ENCODE measurements around the gene EP400.

EP400 gene

DNA sequence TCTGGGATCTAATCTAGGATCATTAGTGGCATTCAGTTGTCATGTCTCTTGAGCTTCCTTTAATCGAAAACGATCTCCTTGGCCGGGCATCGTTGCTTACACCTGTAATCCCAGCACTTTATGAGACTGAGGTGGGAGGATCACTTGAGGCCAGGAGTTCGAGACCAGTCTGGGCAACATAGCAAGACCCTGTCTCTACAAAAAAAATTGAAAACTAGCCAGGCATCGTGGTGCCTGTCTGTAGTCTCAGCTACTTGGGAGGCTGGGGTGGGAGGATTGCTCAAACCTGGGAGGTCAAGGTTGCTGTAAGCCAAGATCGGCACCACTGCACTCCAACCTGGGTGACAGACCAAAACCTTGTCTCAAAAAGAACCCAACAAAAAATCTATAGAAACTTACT, 11.7 kb upstream of the EP400 start:
- H3K4me3 ChIP-seq (ENCODE audit: insufficient read depth, low read length, poor library complexity, severe bottlenecking) = no peak overlapping the region
- no peaks in the 10 kb centered on the region for H3K27me3 ChIP-seq (ENCODE audit: low read length)
- H3F3A ChIP-seq (ENCODE audit: insufficient read depth) = no peaks in the 10 kb centered on the region
- TF ChIP-seq, protein P1, sequence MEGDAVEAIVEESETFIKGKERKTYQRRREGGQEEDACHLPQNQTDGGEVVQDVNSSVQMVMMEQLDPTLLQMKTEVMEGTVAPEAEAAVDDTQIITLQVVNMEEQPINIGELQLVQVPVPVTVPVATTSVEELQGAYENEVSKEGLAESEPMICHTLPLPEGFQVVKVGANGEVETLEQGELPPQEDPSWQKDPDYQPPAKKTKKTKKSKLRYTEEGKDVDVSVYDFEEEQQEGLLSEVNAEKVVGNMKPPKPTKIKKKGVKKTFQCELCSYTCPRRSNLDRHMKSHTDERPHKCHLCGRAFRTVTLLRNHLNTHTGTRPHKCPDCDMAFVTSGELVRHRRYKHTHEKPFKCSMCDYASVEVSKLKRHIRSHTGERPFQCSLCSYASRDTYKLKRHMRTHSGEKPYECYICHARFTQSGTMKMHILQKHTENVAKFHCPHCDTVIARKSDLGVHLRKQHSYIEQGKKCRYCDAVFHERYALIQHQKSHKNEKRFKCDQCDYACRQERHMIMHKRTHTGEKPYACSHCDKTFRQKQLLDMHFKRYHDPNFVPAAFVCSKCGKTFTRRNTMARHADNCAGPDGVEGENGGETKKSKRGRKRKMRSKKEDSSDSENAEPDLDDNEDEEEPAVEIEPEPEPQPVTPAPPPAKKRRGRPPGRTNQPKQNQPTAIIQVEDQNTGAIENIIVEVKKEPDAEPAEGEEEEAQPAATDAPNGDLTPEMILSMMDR (IDR thresholded peaks at IDR 0.05; ENCODE audit: insufficient read depth, low read length, poor library complexity, severe bottlenecking) = no peak
- TF ChIP-seq EZH2phosphoT487 (conservative IDR thresholded peaks at IDR 0.05; ENCODE audit: low read length) = no peak
- no peaks in the 10 kb centered on the region for H3K9me3 ChIP-seq (ENCODE audit: insufficient read depth, low read length)
- no peak overlapping the region for H3K27ac ChIP-seq (ENCODE audit: low read depth, low read length)
- no peaks in the 10 kb centered on the region for H3K9me2 ChIP-seq (replicated peaks; ENCODE audit: insufficient read depth, low read length)
- H3K9ac ChIP-seq (ENCODE audit: low read length) = no peak overlapping the region
- no peak overlapping the region for H3K4me2 ChIP-seq (ENCODE audit: low read depth, low read length, poor library complexity, severe bottlenecking)
- H4K20me1 ChIP-seq (ENCODE audit: low read depth, low read length) = no peaks in the 10 kb centered on the region; the same call in 1 of the 2 replicates
- H3K36me3 ChIP-seq (ENCODE audit: low read length) = peaks cover 4% of the 10 kb centered on the region; the same call in 1 of the 2 replicates
- H2AFZ ChIP-seq (ENCODE audit: low read depth, low read length, severe bottlenecking) = no peak overlapping the region
- H3K79me2 ChIP-seq (ENCODE audit: insufficient read depth, low read length) = no peaks in the 10 kb centered on the region

DNA sequence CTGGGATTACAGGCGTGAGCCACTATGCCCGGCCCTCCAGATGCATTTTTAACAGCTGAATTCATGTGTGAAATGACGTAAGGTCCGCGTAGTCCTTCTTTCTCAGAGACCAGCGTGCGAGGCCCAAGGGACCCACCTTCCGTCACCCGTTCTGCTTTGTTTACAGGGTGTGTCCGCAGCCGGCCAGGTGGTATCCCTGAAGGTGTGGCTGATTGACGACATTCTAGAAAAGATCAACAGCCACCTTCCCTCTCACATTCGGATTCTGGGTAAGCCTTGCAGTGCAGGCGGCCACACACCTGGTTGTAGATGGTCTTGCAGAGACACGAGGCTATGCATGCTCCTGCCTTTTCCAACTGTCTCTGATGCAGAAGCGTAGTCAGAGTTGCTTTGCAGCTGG, 10.7 kb upstream of the EP400 start:
- TF ChIP-seq, protein P1 (IDR thresholded peaks at IDR 0.05; ENCODE audit: insufficient read depth, low read length, poor library complexity, severe bottlenecking) = no peak
- TF ChIP-seq EZH2phosphoT487 (conservative IDR thresholded peaks at IDR 0.05; ENCODE audit: low read length) = no peak
- Histone ChIP-seq H2AFZ (ENCODE audit: low read depth, low read length, severe bottlenecking) (no peak overlapping the region), H3K79me2 (ENCODE audit: insufficient read depth, low read length) (no peaks in the 10 kb centered on the region), H3K9me2 (replicated peaks; ENCODE audit: insufficient read depth, low read length) (no peaks in the 10 kb centered on the region), H3K36me3 (ENCODE audit: low read length) (no peaks in the 10 kb centered on the region), H4K20me1 (ENCODE audit: low read depth, low read length) (no peaks in the 10 kb centered on the region; the same call in 1 of the 2 replicates), H3K9me3 (ENCODE audit: insufficient read depth, low read length) (no peaks in the 10 kb centered on the region), H3K27ac (ENCODE audit: low read depth, low read length) (no peak overlapping the region), H3F3A (ENCODE audit: insufficient read depth) (no peaks in the 10 kb centered on the region), H3K4me2 (ENCODE audit: low read depth, low read length, poor library complexity, severe bottlenecking) (no peak overlapping the region), H3K9ac (ENCODE audit: low read length) (no peak overlapping the region), H3K27me3 (ENCODE audit: low read length) (no peaks in the 10 kb centered on the region), H3K4me3 (ENCODE audit: insufficient read depth, low read length, poor library complexity, severe bottlenecking) (no peak overlapping the region)

DNA sequence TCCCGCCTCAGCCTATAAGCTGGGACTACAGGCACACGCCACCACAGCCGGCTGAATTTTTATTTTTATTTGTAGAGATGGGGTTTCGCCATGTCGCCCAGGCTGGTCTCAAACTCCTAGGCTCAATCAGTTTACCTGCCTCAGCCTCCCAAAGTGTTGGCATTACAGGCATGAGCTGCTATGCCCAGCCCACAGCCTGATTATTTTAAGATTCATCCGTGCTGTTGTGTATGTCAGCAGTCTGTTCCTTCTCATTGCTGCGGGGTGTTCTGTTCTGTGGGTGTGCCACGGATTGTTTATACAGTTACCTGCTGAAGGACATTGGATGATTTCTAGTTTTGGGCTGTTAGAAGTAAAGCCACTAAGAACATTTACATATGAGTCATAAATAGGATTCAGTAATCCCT, 9.6 kb upstream of the EP400 start:
- no peak overlapping the region for H3K27ac ChIP-seq (ENCODE audit: low read depth, low read length)
- H2AFZ ChIP-seq (ENCODE audit: low read depth, low read length, severe bottlenecking) = no peak overlapping the region
- H3K36me3 ChIP-seq (ENCODE audit: low read length) = no peaks in the 10 kb centered on the region
- no peaks in the 10 kb centered on the region; the same call in 1 of the 2 replicates for H4K20me1 ChIP-seq (ENCODE audit: low read depth, low read length)
- H3F3A ChIP-seq (ENCODE audit: insufficient read depth) = no peaks in the 10 kb centered on the region
- H3K9me2 ChIP-seq (replicated peaks; ENCODE audit: insufficient read depth, low read length) = no peaks in the 10 kb centered on the region
- TF ChIP-seq, protein P1 (IDR thresholded peaks at IDR 0.05; ENCODE audit: insufficient read depth, low read length, poor library complexity, severe bottlenecking) = no peak
- no peak for TF ChIP-seq EZH2phosphoT487 (conservative IDR thresholded peaks at IDR 0.05; ENCODE audit: low read length)
- H3K27me3 ChIP-seq (ENCODE audit: low read length) = no peaks in the 10 kb centered on the region
- no peaks in the 10 kb centered on the region for H3K79me2 ChIP-seq (ENCODE audit: insufficient read depth, low read length)
- H3K9me3 ChIP-seq (ENCODE audit: insufficient read depth, low read length) = no peaks in the 10 kb centered on the region
- no peak overlapping the region for H3K4me3 ChIP-seq (ENCODE audit: insufficient read depth, low read length, poor library complexity, severe bottlenecking)
- no peak overlapping the region for H3K9ac ChIP-seq (ENCODE audit: low read length)
- no peak overlapping the region for H3K4me2 ChIP-seq (ENCODE audit: low read depth, low read length, poor library complexity, severe bottlenecking)
